GM12865 (cell line): ENCODE data around the gene MCF2L2.

Experiments
- DNase-seq: peaks from one replicate; pipeline ENCODE4 v3.0.0; 2010; ENCODE audit warnings: low read depth
- H3K4me3 ChIP-seq: 2 replicates; pipeline ENCODE4 v1.5.1; 2011; ENCODE audit warnings: mild to moderate bottlenecking, low read depth, low read length, control low read depth
- TF ChIP-seq, protein P1 (sequence below): IDR thresholded peaks from 2 replicates; pipeline ENCODE4 v1.5.1; 2011; ENCODE audit warnings: low read length, control low read depth, low read depth, inconsistent platforms; ENCODE audit not compliant: insufficient read depth; ENCODE audit errors: missing control alignments

The MCF2L2 gene

GRCh38 chr3:183393625-183394024 is 34.8 kb downstream of the MCF2L2 start:
- no peak overlapping the region for H3K4me3 ChIP-seq
- DNase-seq, result no peak
- TF ChIP-seq, protein P1, sequence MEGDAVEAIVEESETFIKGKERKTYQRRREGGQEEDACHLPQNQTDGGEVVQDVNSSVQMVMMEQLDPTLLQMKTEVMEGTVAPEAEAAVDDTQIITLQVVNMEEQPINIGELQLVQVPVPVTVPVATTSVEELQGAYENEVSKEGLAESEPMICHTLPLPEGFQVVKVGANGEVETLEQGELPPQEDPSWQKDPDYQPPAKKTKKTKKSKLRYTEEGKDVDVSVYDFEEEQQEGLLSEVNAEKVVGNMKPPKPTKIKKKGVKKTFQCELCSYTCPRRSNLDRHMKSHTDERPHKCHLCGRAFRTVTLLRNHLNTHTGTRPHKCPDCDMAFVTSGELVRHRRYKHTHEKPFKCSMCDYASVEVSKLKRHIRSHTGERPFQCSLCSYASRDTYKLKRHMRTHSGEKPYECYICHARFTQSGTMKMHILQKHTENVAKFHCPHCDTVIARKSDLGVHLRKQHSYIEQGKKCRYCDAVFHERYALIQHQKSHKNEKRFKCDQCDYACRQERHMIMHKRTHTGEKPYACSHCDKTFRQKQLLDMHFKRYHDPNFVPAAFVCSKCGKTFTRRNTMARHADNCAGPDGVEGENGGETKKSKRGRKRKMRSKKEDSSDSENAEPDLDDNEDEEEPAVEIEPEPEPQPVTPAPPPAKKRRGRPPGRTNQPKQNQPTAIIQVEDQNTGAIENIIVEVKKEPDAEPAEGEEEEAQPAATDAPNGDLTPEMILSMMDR, result no peak

DNA sequence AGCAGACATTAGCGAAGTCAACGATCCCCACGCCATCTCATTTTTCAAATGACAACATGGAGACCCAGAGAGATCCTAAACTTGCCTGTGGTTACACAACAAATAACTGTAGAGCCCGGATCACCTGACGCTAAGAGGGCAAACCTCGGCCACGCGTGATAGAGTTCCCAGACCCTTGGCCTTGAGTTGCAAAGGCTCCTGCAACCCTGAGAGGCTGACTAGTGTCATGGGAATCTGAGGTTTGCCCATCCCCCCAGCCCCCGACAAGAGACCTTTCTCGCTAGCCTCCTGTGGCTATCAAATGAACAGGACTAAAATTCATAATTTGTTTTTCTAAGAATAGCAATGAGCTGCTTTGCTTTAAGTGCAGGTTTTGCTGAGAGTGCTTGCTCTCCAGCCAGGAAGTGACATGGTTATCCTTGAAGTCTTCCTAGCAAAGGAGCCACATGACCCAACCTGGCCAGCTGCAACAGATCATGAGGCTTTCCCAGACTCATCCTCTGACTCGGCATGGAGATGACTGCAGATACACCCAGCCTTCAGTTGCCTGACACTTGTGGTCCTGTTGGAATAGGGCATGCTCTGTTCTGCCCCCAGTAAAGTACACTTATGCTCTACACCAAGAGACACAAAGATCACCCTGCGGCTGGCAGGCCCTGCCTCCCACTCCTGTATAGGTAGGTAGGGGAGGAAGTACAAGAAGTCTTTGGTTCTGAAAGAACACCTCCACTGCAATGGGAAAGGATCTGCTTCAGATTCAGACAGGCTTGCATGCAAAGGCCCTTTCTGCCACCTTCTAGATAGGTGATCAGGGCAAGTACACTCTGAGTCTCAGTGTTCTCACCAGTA is 36.0 kb downstream of the MCF2L2 start:
- DNase-seq, result no peak
- TF ChIP-seq, protein P1, result no peak
- H3K4me3 ChIP-seq, result no peak overlapping the region

DNA sequence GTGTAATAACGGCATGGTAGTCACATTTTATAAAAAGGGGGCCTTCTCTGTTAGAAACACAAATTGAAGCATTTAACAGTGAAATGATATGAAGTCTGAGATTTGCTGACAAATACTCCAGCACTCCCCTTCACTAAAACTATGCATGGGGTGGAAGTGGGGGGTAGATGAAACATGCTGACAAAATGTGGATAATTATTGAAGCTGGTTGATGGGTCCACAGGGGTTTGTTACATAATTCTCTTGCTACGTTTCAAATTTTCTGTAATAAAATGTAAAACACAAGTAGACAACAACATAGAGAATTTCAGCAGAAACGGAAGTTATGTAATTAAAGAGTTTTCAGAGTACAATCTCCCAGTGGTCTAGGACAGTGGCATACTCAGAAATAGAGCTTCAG is 37.0 kb downstream of the MCF2L2 start:
- H3K4me3 ChIP-seq, result no peak overlapping the region
- TF ChIP-seq, protein P1, result no peak
- no peak for DNase-seq

- no peak overlapping the region for H3K4me3 ChIP-seq
- no peak for DNase-seq
- TF ChIP-seq, protein P1, result no peak
Observed at GRCh38 chr3:183390844-183391243, 37.6 kb downstream of the MCF2L2 start.

GRCh38 chr3:183388213-183388895 is 40.1 kb downstream of the MCF2L2 start:
- no peak for DNase-seq
- TF ChIP-seq, protein P1, result no peak
- H3K4me3 ChIP-seq, result no peak overlapping the region

- DNase-seq, result no peak
- TF ChIP-seq, protein P1, result no peak
- no peak overlapping the region for H3K4me3 ChIP-seq
Observed at GRCh38 chr3:183387797-183388196, 40.6 kb downstream of the MCF2L2 start.

DNA sequence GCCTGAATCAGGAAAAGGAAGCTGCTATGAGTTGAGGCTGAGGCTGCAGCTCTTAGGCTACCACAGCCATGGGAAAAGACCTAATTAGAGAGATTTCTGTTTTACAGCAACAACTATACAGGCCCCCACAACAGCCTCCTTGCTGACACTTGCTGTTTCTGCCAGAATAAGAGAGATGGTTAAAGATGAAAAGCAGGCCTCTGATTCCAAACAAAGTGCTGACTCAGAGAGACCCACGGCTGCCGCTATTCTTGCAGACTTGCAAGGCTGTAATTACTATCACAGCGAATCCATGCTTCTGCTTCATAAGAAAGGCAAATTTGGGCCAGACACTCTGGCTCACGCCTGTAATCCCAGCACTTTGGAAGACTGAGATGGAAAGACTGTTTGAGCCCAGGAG is 41.8 kb downstream of the MCF2L2 start:
- TF ChIP-seq, protein P1, result no peak
- H3K4me3 ChIP-seq, result no peak overlapping the region
- DNase-seq, result no peak
